ENCODE data around the gene A4GALT.
"Not testable (repeated sequence)": the region's sequence is repeated elsewhere in the genome, so short reads cannot be mapped to it uniquely, and the experiment has no call there.

GRCh38 chr22:42755121-42755520 is 34.5 kb upstream of the A4GALT start:
- not testable (repeated sequence) for TF ChIP-seq CTCF, POLR2A (IDR thresholded peaks at IDR 0.05)
